ENCODE measurements around the gene ZCCHC17. TPM values are rescaled to one million over a fixed set of nuclear protein-coding genes. Genes with fewer than 3 reads are reported as not detected.

Gene ZCCHC17
- total and polyA plus RNA-seq, 10 donors: 16.1 to 31.7 (median 20.3) TPM

- H3K27ac ChIP-seq: no peak overlapping the region
- intact Hi-C loops (cut with DNase I; ENCODE audit: low total_unique reads): loop anchor here (10.0 kb wide), 1 partner anchor 155 kb away; no protein-coding TSS in a partner anchor
- peaks cover 0 to 8% (median 0%) of the 10 kb centered on the region in 7 donors for H3K27me3 ChIP-seq (replicated peaks in 1 of 7)
- no peaks in the 10 kb centered on the region for H3K36me3 ChIP-seq
- TF ChIP-seq CTCF (IDR thresholded peaks at IDR 0.05 in 8 of 11, conservative IDR thresholded peaks at IDR 0.05 in 3 of 11) (no peak), POLR2A (IDR thresholded peaks at IDR 0.05) (no peak)
- H3K4me3 ChIP-seq: no peak overlapping the region
- no peak for DNase-seq
- 84 to 95% (median 91%) methylated on average over 7 of the region's 7 CpGs for WGBS, 5 donors
- H3K4me1 ChIP-seq: peaks cover 0 to 8% (median 6%) of the 10 kb centered on the region in 6 donors
- no peaks in the 10 kb centered on the region for H3K9me3 ChIP-seq
Observed at GRCh38 chr1:31389616-31390015, 92.8 kb downstream of the ZCCHC17 start.

GRCh38 chr1:31390071-31390470, 93.2 kb downstream of the ZCCHC17 start:
- H3K4me3 ChIP-seq: no peak overlapping the region
- H3K36me3 ChIP-seq: no peaks in the 10 kb centered on the region
- H3K4me1 ChIP-seq: peaks cover 0 to 12% (median 10%) of the 10 kb centered on the region in 6 donors
- TF ChIP-seq CTCF (IDR thresholded peaks at IDR 0.05 in 8 of 11, conservative IDR thresholded peaks at IDR 0.05 in 3 of 11) (no peak), POLR2AphosphoS5 (IDR thresholded peaks at IDR 0.05) (no peak), POLR2A (IDR thresholded peaks at IDR 0.05) (no peak)
- DNase-seq: no peak
- peaks cover 0 to 6% (median 0%) of the 10 kb centered on the region in 7 donors for H3K27me3 ChIP-seq (replicated peaks in 1 of 7)
- WGBS, 5 donors: 91 to 97% (median 95%) methylated on average over 7 of the region's 7 CpGs
- intact Hi-C loops (cut with DNase I; ENCODE audit: low total_unique reads): loop anchor here (10.0 kb wide), 1 partner anchor 155 kb away; no protein-coding TSS in a partner anchor
- H3K9me3 ChIP-seq: no peaks in the 10 kb centered on the region
- no peak overlapping the region for H3K27ac ChIP-seq

- H3K4me3 ChIP-seq: no peak overlapping the region
- H3K27ac ChIP-seq: no peak overlapping the region
- H3K36me3 ChIP-seq: no peaks in the 10 kb centered on the region
- H3K9me3 ChIP-seq: no peaks in the 10 kb centered on the region
- DNase-seq: no peak
- peaks cover 0 to 31% (median 11%) of the 10 kb centered on the region in 6 donors for H3K4me1 ChIP-seq
- H3K27me3 ChIP-seq (replicated peaks in 1 of 7): no peaks in the 10 kb centered on the region
- intact Hi-C loops (cut with DNase I; ENCODE audit: low total_unique reads): loop anchor here (10.0 kb wide), 1 partner anchor 151 kb away; no protein-coding TSS in a partner anchor
- TF ChIP-seq CTCF (IDR thresholded peaks at IDR 0.05 in 8 of 11, conservative IDR thresholded peaks at IDR 0.05 in 3 of 11) (no peak), POLR2A (IDR thresholded peaks at IDR 0.05) (no peak), POLR2AphosphoS5 (IDR thresholded peaks at IDR 0.05) (no peak)
Observed at GRCh38 chr1:31393463-31393862, 96.6 kb downstream of the ZCCHC17 start.

GRCh38 chr1:31394584-31395193, 97.9 kb downstream of the ZCCHC17 start:
- intact Hi-C loops (cut with DNase I; ENCODE audit: low total_unique reads): loop anchor here (10.0 kb wide), 1 partner anchor 150 kb away; no protein-coding TSS in a partner anchor

More at GRCh38 chr1:31394584-31395193, 97.9 kb downstream of the ZCCHC17 start:
- TF ChIP-seq POLR2AphosphoS5 (IDR thresholded peaks at IDR 0.05): peak in 2 of 3 donors; percentile 42 to 58
- no peak for TF ChIP-seq POLR2A (IDR thresholded peaks at IDR 0.05)
- peak; percentile 67 to 93 (median 83) for TF ChIP-seq CTCF (IDR thresholded peaks at IDR 0.05 in 8 of 11, conservative IDR thresholded peaks at IDR 0.05 in 3 of 11)
- peak; percentile 92 for DNase-seq
- H3K4me1 ChIP-seq: peaks cover 0 to 31% (median 11%) of the 10 kb centered on the region in 6 donors
- H3K9me3 ChIP-seq: no peaks in the 10 kb centered on the region
- no peaks in the 10 kb centered on the region for H3K27me3 ChIP-seq (replicated peaks in 1 of 7)
- no peaks in the 10 kb centered on the region for H3K36me3 ChIP-seq
- H3K27ac ChIP-seq: peak overlapping the region in 1 of 8 donors; percentile 17
- peak overlapping the region; percentile 34 to 62 (median 41) for H3K4me3 ChIP-seq
- 1 to 4% (median 2%) methylated on average over 26 to 36 of the region's 36 CpGs for WGBS, 5 donors

Data from spleen (tissue), 11 donors.